ENCODE data around the gene PTPRA.

GRCh38 chr20:2864626-2865025 lies 8.7 kb upstream of the PTPRA start:
- TF ChIP-seq POLR2A (IDR thresholded peaks at IDR 0.05), result no peak
- no peak for TF ChIP-seq CTCF (IDR thresholded peaks at IDR 0.05)
